ENCODE results near the gene AVL9.

- TF ChIP-seq, protein P1, sequence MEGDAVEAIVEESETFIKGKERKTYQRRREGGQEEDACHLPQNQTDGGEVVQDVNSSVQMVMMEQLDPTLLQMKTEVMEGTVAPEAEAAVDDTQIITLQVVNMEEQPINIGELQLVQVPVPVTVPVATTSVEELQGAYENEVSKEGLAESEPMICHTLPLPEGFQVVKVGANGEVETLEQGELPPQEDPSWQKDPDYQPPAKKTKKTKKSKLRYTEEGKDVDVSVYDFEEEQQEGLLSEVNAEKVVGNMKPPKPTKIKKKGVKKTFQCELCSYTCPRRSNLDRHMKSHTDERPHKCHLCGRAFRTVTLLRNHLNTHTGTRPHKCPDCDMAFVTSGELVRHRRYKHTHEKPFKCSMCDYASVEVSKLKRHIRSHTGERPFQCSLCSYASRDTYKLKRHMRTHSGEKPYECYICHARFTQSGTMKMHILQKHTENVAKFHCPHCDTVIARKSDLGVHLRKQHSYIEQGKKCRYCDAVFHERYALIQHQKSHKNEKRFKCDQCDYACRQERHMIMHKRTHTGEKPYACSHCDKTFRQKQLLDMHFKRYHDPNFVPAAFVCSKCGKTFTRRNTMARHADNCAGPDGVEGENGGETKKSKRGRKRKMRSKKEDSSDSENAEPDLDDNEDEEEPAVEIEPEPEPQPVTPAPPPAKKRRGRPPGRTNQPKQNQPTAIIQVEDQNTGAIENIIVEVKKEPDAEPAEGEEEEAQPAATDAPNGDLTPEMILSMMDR (IDR thresholded peaks at IDR 0.05) = no peak
- TF ChIP-seq POLR2A (IDR thresholded peaks at IDR 0.05) = no peak
Observed at GRCh38 chr7:32458025-32458424, 37.3 kb upstream of the AVL9 start.
